OCI-LY3 (cell line): ENCODE results near the gene EPHB3.

Experiments
- EZH2phosphoT487 ChIP-seq: fragments of 200-600 bp; shearing (Covaris generic); IDR thresholded peaks from 2 replicates; pipeline ENCODE4 v1.6.1; 2018; ENCODE audit warnings: antibody characterized with exemption, mixed run types, low read depth
- TF ChIP-seq, protein P1 (sequence below): fragments of 200-600, 300-600 bp; sonication (generic); IDR thresholded peaks from 2 replicates; pipeline ENCODE4 v1.5.1; 2014; ENCODE audit warnings: antibody characterized with exemption, low read length, low read depth

- TF ChIP-seq, protein P1, sequence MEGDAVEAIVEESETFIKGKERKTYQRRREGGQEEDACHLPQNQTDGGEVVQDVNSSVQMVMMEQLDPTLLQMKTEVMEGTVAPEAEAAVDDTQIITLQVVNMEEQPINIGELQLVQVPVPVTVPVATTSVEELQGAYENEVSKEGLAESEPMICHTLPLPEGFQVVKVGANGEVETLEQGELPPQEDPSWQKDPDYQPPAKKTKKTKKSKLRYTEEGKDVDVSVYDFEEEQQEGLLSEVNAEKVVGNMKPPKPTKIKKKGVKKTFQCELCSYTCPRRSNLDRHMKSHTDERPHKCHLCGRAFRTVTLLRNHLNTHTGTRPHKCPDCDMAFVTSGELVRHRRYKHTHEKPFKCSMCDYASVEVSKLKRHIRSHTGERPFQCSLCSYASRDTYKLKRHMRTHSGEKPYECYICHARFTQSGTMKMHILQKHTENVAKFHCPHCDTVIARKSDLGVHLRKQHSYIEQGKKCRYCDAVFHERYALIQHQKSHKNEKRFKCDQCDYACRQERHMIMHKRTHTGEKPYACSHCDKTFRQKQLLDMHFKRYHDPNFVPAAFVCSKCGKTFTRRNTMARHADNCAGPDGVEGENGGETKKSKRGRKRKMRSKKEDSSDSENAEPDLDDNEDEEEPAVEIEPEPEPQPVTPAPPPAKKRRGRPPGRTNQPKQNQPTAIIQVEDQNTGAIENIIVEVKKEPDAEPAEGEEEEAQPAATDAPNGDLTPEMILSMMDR = no peak
- TF ChIP-seq EZH2phosphoT487 = no peak
Observed at GRCh38 chr3:184514171-184514490, 47.5 kb upstream of the EPHB3 start.
